ENCODE results near the gene SCCPDH. TPM values are rescaled to one million over a fixed set of nuclear protein-coding genes. Genes with fewer than 3 reads are reported as not detected.
A peak's percentile ranks its signal among the peaks of the same experiment; 100 is the strongest.

Gene SCCPDH
- total RNA-seq, 1 donor from 2014 or later = 34.4 TPM

DNA sequence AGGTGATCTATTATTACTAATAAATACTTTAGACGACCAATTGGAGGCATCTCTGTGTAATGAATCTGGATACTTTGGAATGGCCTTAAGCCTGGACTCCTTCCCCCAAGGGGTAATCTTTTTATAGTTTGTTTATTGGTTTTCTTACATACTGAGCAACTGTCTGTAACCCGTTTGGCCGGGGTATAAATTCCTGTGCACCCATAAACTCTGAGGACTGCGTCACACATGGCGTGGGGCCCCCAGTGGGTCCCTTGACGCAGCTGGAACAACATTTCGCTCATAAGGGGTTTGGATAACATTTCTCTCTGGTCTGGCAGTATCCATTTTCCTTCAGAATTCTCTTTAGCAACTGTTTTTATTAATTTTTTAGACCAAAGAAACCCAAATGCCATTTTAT lies 26.5 kb downstream of the SCCPDH start:
- TF ChIP-seq, protein P1, sequence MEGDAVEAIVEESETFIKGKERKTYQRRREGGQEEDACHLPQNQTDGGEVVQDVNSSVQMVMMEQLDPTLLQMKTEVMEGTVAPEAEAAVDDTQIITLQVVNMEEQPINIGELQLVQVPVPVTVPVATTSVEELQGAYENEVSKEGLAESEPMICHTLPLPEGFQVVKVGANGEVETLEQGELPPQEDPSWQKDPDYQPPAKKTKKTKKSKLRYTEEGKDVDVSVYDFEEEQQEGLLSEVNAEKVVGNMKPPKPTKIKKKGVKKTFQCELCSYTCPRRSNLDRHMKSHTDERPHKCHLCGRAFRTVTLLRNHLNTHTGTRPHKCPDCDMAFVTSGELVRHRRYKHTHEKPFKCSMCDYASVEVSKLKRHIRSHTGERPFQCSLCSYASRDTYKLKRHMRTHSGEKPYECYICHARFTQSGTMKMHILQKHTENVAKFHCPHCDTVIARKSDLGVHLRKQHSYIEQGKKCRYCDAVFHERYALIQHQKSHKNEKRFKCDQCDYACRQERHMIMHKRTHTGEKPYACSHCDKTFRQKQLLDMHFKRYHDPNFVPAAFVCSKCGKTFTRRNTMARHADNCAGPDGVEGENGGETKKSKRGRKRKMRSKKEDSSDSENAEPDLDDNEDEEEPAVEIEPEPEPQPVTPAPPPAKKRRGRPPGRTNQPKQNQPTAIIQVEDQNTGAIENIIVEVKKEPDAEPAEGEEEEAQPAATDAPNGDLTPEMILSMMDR (IDR thresholded peaks at IDR 0.05) = no peak
- H3K9me3 Mint-ChIP-seq (ENCODE audit: unreplicated experiment) = no peaks in the 10 kb centered on the region

DNA sequence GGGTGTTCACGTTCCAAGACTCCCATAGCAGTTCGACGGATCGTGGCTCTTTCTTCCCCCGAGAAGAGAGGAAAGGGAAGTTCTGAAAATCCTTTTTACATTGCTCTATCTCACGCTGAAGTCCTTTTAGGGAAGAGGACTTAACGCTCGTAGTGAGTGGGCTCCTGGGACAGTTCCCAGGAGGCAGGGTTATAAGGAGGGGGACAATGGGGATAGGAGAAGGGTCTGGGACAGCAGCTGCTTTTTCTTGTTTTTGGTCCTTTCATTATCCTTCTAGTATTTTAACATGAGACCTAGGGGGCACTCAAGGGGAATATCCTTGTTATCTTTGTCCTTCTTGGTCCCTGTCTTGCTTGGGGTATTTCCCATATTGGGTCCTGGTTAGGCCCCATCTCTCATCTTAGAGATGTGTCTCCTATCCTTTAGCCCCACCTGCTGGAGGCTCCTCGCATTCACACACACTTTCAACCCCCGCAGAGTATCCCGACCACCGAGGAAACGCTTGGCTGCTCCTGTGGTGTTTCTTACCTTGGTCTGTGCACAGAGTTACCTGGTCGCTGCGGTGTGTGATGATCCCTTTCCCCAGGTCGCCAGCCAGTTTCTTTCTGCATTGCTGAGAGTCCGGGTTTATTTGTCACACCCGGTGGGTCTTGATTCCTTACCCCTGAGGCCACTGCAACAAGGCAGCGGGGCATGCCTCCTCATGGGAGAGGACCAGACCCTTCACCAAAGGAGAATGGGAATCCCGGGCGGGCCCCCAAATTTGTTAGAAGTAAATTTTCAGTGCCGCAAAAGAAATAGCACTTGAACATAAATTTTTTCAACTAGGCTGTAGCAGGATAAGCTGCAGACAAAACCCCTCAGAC lies 29.7 kb downstream of the SCCPDH start:
- Mint-ChIP-seq H3K27me3 (ENCODE audit: unreplicated experiment) (no peaks in the 10 kb centered on the region), H3K27ac (ENCODE audit: unreplicated experiment) (no peak overlapping the region)

More for the DNA sequence above, 26.5 kb downstream of the SCCPDH start:
- Mint-ChIP-seq H3K4me3 (ENCODE audit: unreplicated experiment) (no peak overlapping the region), H3K27me3 (ENCODE audit: unreplicated experiment) (no peaks in the 10 kb centered on the region), H3K36me3 (ENCODE audit: unreplicated experiment) (peaks cover 9% of the 10 kb centered on the region), H3K27ac (ENCODE audit: unreplicated experiment) (no peak overlapping the region), H3K4me1 (ENCODE audit: unreplicated experiment) (peaks cover 3% of the 10 kb centered on the region)
- DNase-seq (ENCODE audit: extremely low spot score, unreplicated experiment) = no peak

DNA sequence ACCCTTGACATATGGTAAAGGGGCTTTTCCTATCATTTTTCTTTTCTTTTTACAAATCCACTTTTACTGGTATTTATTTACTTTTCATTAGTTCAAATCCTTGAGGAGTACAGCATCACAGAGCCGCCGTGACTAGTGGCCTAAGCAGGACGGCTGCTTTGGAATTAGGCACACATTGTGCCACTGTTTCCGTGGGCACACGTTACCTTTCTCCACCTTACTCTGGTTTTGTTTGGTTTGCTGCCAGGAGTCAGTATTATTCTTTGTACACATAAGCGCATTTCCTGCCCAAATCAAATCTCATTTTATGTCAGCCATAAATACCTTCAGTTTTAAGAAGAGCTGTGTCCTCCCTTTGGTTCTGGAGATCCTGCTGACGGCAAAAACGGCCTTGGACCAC lies 31.2 kb downstream of the SCCPDH start:
- no peak for DNase-seq (ENCODE audit: extremely low spot score, unreplicated experiment)
- Mint-ChIP-seq H3K36me3 (ENCODE audit: unreplicated experiment) (peaks cover 11% of the 10 kb centered on the region), H3K27me3 (ENCODE audit: unreplicated experiment) (no peaks in the 10 kb centered on the region), H3K27ac (ENCODE audit: unreplicated experiment) (no peak overlapping the region), H3K4me1 (ENCODE audit: unreplicated experiment) (peaks cover 3% of the 10 kb centered on the region), H3K9me3 (ENCODE audit: unreplicated experiment) (no peaks in the 10 kb centered on the region), H3K4me3 (ENCODE audit: unreplicated experiment) (no peak overlapping the region)
- TF ChIP-seq, protein P1 (IDR thresholded peaks at IDR 0.05) = no peak

More for the DNA sequence above, 29.7 kb downstream of the SCCPDH start:
- Mint-ChIP-seq H3K4me1 (ENCODE audit: unreplicated experiment) (peaks cover 3% of the 10 kb centered on the region), H3K4me3 (ENCODE audit: unreplicated experiment) (no peak overlapping the region), H3K9me3 (ENCODE audit: unreplicated experiment) (no peaks in the 10 kb centered on the region), H3K36me3 (ENCODE audit: unreplicated experiment) (peaks cover 2% of the 10 kb centered on the region)
- TF ChIP-seq, protein P1 (IDR thresholded peaks at IDR 0.05) = peak; percentile 89
- no peak for DNase-seq (ENCODE audit: extremely low spot score, unreplicated experiment)

DNA sequence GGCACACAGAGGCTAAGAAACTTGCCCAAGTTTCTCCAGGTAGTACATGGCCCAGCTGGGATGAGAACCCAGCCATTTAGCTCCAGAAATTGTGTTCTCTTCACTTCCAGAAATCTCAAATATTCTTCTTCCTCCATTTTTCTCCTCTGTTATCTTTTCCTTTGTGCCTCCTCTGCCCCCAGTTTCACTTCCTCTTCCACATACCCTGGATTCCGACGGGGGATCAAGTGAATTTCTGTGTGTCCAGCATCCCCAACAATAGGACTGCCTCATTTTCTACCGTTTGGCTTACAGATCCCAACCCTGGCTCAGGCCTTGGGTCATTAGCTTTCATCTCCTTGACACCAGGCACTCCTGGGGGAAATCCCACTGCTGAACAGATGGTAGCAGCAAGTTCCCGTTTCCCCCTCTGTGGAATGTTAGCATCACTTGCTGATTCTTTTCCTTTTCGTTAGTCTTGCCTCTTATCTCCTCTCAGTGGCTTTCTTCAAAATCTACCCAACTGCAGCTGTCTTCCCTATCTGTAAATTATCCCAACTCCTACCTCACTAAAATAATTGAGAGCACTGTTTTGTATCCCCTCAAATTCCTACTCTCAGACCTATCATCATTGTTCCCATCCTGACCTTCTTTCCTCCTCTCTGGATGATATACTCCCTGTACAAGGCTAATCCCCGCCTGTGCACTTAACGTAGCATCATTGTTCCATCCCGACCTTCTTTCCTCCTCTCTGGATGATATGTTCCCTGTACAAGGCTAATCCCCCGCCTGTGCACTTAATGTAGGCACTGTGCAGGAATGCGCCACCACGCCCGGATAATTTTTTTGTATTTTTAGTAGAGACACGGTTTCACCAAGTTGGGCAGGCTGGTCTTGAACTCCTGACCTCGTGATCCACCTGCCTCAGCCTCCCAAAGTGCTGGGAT lies 36.5 kb downstream of the SCCPDH start:
- no peak for DNase-seq (ENCODE audit: extremely low spot score, unreplicated experiment)
- Mint-ChIP-seq H3K36me3 (ENCODE audit: unreplicated experiment) (peaks cover 37% of the 10 kb centered on the region), H3K9me3 (ENCODE audit: unreplicated experiment) (no peaks in the 10 kb centered on the region), H3K4me1 (ENCODE audit: unreplicated experiment) (no peaks in the 10 kb centered on the region), H3K27ac (ENCODE audit: unreplicated experiment) (no peak overlapping the region), H3K27me3 (ENCODE audit: unreplicated experiment) (no peaks in the 10 kb centered on the region), H3K4me3 (ENCODE audit: unreplicated experiment) (no peak overlapping the region)
- TF ChIP-seq, protein P1 (IDR thresholded peaks at IDR 0.05) = no peak

DNA sequence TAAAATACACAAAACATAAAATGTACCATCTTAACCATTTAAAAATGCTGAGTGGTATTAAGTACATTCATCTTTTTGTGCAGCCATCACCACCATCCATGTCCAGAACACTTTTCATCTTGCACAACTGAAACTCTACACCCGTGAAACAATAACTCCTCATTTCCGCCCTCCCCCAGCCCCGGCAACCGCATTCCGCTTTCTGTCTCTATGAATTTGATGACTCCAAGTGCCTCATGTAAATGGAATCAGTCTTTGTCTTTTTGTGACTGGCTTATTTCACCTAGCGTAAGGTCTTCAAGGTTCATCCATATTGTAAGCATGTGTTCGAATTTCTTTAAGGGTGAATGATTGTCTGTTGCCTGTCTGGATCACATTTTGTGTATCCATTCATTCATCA lies 37.2 kb downstream of the SCCPDH start:
- H3K27ac Mint-ChIP-seq (ENCODE audit: unreplicated experiment) = no peak overlapping the region
- DNase-seq (ENCODE audit: extremely low spot score, unreplicated experiment) = no peak
- no peak overlapping the region for H3K4me3 Mint-ChIP-seq (ENCODE audit: unreplicated experiment)
- no peaks in the 10 kb centered on the region for H3K4me1 Mint-ChIP-seq (ENCODE audit: unreplicated experiment)
- no peaks in the 10 kb centered on the region for H3K27me3 Mint-ChIP-seq (ENCODE audit: unreplicated experiment)
- H3K36me3 Mint-ChIP-seq (ENCODE audit: unreplicated experiment) = peaks cover 44% of the 10 kb centered on the region
- TF ChIP-seq, protein P1 (IDR thresholded peaks at IDR 0.05) = no peak
- H3K9me3 Mint-ChIP-seq (ENCODE audit: unreplicated experiment) = no peaks in the 10 kb centered on the region

Data from osteocyte (in vitro differentiated cells).